AG10803 (cell line): ENCODE data around the gene KDELR1.

Experiments
- DNase-seq: peaks from one replicate; pipeline ENCODE4 v3.0.0; 2010; ENCODE audit warnings: low read depth
- H3K4me3 ChIP-seq: 2 replicates; pipeline ENCODE4 v1.5.1; 2011; ENCODE audit warnings: mild to moderate bottlenecking, low read length, control low read depth
- TF ChIP-seq, protein P1 (sequence below): conservative IDR thresholded peaks from 2 replicates; pipeline ENCODE4 v1.5.1; 2011; ENCODE audit warnings: mild to moderate bottlenecking, low read length, control low read depth, inconsistent platforms

The KDELR1 gene

GRCh38 chr19:48354332-48354992 lies 36.9 kb downstream of the KDELR1 start:
- no peak for DNase-seq
- TF ChIP-seq, protein P1, sequence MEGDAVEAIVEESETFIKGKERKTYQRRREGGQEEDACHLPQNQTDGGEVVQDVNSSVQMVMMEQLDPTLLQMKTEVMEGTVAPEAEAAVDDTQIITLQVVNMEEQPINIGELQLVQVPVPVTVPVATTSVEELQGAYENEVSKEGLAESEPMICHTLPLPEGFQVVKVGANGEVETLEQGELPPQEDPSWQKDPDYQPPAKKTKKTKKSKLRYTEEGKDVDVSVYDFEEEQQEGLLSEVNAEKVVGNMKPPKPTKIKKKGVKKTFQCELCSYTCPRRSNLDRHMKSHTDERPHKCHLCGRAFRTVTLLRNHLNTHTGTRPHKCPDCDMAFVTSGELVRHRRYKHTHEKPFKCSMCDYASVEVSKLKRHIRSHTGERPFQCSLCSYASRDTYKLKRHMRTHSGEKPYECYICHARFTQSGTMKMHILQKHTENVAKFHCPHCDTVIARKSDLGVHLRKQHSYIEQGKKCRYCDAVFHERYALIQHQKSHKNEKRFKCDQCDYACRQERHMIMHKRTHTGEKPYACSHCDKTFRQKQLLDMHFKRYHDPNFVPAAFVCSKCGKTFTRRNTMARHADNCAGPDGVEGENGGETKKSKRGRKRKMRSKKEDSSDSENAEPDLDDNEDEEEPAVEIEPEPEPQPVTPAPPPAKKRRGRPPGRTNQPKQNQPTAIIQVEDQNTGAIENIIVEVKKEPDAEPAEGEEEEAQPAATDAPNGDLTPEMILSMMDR, result no peak
- no peak overlapping the region for H3K4me3 ChIP-seq

- no peak overlapping the region for H3K4me3 ChIP-seq
- TF ChIP-seq, protein P1, result no peak
- DNase-seq, result no peak
Measured at GRCh38 chr19:48353677-48354076, 37.7 kb downstream of the KDELR1 start.

GRCh38 chr19:48351341-48351752 lies 40.0 kb downstream of the KDELR1 start:
- H3K4me3 ChIP-seq, result no peak overlapping the region
- peak; percentile 37 for DNase-seq
- TF ChIP-seq, protein P1, result peak; percentile 66

DNA sequence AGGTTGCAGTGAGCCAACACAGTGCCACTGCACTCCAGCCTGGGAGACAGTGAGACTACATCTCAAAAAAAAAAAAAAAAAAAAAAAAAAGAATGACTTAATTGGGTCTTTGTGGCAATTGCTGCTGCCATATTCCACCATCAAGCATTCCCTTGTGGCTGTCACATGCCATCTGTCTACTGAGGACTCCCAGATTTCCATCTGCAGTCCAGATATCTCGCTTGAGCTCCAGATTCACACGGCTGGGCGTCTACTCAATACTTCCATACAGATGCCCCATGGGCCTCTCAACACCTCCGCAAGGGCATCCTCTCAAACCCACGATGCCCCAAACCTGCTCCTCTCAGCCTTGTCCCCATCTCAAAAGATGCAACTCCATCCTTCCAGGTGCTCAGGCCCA lies 40.5 kb downstream of the KDELR1 start:
- TF ChIP-seq, protein P1, result no peak
- DNase-seq, result no peak
- H3K4me3 ChIP-seq, result no peak overlapping the region

GRCh38 chr19:48348737-48349136 lies 42.6 kb downstream of the KDELR1 start:
- DNase-seq, result no peak
- no peak overlapping the region for H3K4me3 ChIP-seq
- TF ChIP-seq, protein P1, result no peak

DNA sequence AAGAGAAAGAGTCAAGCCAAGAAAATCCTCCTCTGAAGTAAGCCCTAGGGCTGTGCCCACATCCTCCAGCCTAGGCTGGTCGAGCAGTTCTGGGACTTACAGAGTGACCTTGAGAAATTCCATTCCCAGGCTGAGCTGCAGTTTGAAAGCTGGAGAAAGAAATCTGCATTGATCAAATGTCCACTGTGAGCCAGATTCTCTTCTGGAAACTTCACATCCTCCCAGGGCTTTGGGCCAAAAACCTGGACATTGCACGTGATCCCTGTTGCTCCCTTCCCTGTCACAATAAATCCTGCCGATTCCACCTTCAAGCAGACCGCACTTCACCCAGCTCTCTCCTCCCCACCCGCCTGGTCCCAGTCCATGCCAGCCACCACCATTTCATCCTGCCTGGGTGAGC lies 43.3 kb downstream of the KDELR1 start:
- TF ChIP-seq, protein P1, result no peak
- no peak overlapping the region for H3K4me3 ChIP-seq
- peak; percentile 61 for DNase-seq

- TF ChIP-seq, protein P1, result no peak
- no peak overlapping the region for H3K4me3 ChIP-seq
- DNase-seq, result no peak
Measured at GRCh38 chr19:48346191-48346590, 45.2 kb downstream of the KDELR1 start.
